Measurements from ENCODE around the gene NPY1R.

Gene NPY1R

DNA sequence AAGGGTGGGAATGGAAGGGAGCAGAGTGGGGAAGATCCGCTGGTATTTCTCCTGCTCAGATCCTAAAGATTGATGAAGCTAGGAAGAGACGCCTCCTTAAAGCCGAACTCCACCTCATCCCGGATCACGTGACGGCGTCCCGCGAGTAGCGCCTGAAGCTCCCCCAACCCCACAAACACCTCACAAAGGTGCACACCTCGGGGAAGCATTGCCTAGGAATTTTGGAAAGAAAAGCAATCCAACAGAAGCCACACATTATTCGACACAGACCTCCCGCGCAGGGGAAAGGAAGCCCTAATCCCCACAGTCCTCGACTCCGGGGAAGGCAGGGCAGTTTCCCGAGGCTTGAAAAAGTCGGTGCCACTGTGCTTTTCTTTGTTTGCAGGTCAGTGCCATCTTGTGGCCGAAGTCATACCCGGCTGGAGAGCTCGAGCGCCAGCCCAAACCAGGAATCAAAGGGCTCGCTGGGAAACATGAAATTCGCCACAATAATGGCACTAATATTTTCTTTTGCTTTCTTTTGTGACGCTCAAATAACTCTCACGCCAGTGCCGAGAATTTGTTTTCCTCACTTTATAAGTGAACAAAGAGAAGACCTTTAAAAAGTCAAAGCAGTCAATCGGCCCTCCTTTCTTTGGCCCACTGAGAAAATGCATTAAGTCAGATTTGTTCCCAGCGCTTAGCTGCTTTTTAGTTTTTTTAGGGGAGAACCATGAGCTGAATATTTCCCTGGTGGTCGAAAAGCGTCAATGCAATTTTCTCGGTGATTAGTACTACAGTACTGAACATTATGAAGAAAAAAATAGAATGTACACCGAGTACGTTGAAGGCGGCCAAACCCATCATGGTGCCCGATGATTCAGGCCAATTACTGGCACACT is at the start of gene NPY1R:
TSS of gene NPY1R (minus strand) at position 71 of the 881 bp plus-strand sequence. CDS start 6,042 bp downstream, outside the sequence.
- DNase-seq = peak; percentile 15

GRCh38 chr4:163380703-163381102 is 48.3 kb upstream of the NPY1R start:
- DNase-seq = no peak

GRCh38 chr4:163378661-163379060 is 46.3 kb upstream of the NPY1R start:
- no peak for DNase-seq

- DNase-seq = no peak
Observed at GRCh38 chr4:163372029-163372428, 39.6 kb upstream of the NPY1R start.

GRCh38 chr4:163367651-163368050 is 35.3 kb upstream of the NPY1R start:
- no peak for DNase-seq

DNA sequence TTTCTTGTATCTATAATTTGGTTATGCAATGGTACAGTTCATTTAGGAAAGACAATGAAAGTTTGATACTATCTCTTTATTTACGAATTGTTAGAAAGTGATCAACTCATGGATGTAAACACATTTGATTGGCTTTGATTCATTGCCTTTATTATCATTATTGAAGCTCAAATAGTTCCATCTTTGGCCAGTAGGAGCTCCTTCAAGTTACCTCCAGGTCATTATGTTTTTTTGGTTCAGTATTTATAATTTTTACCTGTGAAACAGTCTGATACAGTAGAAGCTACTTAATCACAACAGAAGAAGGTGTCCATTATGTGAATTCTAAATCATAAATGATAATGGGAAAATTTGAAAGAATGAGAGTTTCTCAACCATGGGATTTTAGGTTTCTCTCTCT is 23.7 kb upstream of the NPY1R start:
- DNase-seq = no peak

- no peak for DNase-seq
Observed at GRCh38 chr4:163353054-163353453, 20.7 kb upstream of the NPY1R start.

GRCh38 chr4:163350672-163351071 is 18.3 kb upstream of the NPY1R start:
- DNase-seq = no peak

GRCh38 chr4:163344147-163345125 is 12.0 kb upstream of the NPY1R start:
- no peak for DNase-seq

DNA sequence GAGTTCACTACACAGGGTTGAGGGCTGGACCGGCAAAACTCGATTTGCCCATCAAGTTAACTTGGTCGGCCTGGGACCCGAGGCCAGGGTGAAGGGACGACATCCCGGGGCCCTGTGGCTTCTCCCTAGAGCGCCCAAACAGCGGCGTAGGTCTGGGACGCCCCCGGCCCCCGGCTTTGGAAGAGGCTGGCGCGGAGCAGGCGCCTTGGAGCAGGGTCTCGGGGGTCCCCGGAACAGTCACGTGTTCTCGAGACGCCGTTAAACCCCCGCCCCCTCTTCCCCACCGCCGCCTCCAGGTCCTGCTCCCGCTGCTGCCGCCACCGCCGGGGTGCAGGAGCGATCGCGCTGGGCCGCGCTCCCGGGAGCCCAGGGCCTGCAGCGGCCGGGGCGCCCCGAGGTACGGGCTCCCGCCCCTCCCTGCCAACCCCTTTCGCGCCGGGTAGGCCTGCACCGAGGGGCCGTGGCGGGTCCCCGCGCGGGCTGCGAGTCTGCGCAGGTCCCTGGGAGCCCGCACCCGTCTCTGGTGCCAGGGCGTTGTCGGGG is 11.3 kb upstream of the NPY1R start, which contains the start of gene NPY5R:
TSS of gene NPY5R (plus strand) at position 289 of the 543 bp plus-strand sequence. CDS start 6,382 bp downstream, outside the sequence.
- no peak for DNase-seq

DNA sequence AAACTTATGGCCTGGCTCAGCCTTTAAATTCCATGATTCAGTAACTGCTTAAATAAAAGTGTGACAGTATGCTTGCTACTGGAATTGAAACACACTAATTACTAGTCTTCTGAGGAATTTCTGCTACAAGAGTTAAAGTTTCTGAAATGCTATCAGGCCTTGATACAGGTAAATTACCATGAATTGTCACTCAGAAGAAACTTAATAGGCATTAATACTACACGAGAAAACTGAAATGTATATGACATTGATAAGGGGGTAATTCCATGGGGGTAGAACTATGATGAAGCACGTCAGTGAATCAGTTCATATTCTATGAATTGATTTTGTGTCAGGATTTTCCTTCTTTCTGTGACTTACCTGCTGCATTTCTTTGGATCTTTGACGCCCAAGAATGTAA is 3.0 kb upstream of the NPY1R start:
- no peak for DNase-seq

GRCh38 chr4:163331629-163332376 is 593 bp downstream of the NPY1R start:
- DNase-seq = peak; percentile 1

DNA sequence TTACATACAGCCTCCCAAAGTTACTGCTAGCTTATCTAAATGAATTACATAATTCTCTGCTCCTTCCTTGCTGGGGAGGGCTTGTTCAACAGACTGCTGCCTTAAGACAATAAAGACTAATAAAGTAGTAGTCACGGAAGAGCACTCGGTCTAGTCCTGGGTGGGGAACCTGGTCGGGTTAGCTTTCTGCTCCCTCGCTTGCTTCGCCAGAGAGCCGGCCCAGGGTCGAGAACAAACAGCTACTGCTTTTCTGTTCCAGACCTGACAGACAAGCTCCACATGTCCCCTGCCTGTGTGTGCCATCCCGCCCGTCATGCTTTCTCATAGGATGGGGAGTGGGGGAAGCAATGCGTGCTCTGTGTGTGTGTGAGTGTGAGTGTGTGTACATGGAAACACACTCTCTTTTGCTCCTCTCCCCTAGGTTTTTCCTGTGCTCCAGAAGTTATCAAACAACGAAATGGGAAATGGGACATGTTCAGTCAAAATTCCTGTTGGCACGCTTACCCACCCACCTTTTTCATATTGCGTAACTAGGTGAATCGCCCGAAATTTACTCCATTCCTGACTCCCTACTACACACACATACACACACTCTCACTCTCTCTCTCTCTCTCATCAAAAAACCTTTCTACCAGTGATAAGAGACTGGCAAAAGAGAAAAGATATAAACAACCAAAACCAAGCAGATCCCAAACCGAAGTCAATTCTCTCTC is 1.3 kb downstream of the NPY1R start:
- DNase-seq = no peak

DNA sequence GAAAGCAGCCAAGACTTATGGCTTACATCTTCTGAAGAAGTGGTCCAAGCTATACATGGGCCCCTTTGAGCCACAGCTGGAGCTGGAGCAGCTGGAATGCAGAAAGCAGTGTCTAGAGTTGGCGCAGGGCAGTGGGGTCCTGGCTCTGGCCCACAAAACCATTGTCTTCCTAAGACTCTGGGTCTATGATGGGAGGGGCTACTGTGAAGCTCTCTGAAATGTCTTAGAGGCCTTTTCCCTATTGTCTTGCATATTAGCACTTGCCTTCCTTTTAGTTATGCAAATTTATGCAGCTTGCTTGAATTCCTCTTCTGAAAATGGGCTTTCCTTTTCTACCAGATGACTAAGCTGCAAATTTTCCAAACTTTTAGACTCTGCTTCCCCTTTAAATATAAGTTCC is 15.3 kb downstream of the NPY1R start:
- no peak for DNase-seq

- no peak for DNase-seq
Observed at GRCh38 chr4:163309466-163309865, 22.9 kb downstream of the NPY1R start.

DNA sequence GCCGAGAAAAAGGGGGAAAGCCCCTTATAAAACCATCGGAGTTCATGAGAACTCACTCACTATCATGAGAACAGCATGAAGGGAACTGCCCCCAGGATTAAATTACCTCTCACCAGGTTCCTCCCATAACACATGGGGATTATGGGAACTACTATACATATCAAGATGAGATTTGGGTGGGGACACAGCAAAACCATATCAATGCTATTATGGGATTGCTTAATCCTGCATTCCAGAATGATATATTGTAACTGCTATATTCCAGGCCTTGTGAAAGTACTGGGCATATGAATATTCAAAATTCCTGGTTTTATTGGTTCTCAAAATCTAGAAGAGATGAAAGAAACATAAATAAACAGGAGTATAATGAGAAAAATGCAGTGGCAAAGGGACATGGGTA is 29.3 kb downstream of the NPY1R start:
- no peak for DNase-seq

- no peak for DNase-seq
Observed at GRCh38 chr4:163300445-163300844, 32.0 kb downstream of the NPY1R start.

DNA sequence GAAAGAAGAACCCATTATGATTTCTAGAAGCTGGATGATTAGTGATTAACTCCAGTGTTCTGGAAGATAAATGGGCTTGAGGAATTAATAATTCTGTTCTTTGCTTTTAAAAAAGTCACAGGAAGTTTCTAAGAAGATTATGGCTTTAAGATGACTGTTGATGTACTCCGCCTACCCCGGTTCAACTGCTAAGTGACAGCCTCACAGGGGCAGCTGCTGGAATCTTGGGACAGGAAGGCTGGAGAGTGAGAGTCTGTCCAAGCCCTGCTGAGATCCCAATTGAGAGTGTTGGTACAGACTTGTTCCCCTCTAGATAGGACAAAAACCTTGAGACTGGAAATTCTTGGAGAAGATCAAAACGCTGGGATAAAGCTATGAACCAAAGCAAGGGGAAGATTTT is 37.3 kb downstream of the NPY1R start:
- DNase-seq = no peak

- no peak for DNase-seq
Observed at GRCh38 chr4:163284304-163284703, 48.1 kb downstream of the NPY1R start.

DNA sequence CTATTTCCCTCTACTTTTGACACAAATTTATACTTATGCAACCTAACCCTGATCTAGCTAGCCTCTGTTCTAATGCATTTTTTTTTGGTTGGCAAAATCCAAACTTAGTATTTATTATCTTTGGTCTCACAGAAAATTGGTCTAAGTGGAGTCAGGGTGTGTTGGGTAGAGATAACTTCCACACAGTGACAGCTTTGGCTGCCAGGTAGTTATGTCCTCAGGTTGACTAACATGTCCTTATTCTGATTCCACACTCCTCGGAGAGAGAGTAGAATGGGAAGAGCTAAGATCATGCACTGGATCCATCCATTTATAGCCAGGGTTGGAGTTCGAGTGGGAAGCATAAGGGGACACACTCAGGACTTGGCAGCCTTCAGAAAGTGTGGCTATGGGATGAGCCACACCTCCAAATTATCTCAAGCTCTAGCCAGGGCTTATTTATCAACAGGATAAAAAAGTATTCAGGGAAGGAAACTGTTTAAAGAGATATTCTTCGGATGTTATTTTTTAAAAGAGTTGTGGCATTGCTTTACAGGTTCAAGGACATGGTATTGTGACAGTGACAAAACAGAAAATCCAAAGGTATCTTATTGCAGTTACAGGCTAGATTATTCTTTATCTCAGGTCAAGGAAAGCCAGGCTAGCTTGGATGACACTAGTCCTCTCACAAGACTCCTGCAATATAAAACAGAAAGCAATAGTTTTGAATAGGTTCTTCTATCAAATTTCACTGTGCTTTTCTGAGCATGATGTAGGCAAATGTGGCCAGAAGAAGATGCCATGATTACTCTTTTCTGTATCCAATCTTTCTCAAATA is 51.5 kb downstream of the NPY1R start:
- DNase-seq = no peak

GRCh38 chr4:163279713-163280112 is 52.7 kb downstream of the NPY1R start:
- no peak for DNase-seq

Data from stimulated activated CD4-positive, alpha-beta T cell treated with anti-CD3 and anti-CD28 coated beads, Interleukin-4, amount 100 ng/mL, for 1 hour (primary cell).